Stimulated activated CD8-positive, alpha-beta memory T cell treated with anti-CD3 and anti-CD28 coated beads, Interleukin-15, amount 100 ng/mL, for 1 hour (primary cell): ENCODE results near the gene NCMAP.
"Not testable (repeated sequence)": the region's sequence is repeated elsewhere in the genome, so short reads cannot be mapped to it uniquely, and the experiment has no call there.

Experiments
- DNase-seq: peaks from one replicate; pipeline ENCODE4 v3.0.0-alpha.2; 2020; ENCODE audit warnings: low read depth

The NCMAP gene

DNA sequence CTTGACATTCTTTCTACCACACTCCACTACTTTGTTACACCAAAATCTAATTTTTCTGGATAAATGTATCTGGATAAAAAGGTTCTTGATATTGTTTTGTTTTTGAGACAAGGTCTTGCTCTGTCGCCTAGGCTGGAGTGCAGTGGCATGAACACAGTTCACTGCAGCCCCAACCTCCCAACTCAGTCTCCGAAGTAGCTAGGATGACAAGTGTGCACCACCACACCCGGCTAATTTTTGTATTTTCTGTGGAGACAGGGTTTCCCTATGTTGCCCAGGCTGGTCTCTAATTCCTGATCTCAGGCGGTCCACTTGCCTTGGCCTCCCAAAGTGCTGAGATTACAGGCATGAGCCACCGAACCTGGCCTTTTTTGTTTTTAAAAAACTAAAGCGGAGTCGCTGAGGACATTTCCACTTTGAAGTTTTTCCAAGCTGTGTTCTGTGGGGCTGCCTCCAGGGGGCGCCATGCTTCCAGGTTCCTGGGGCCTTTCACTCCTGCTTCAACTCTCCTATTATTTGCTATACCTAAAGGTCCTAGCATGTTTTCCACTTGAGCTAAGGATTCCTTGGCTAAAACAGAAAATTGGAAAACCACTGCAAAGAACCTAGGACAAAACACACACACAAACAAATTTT is 14.1 kb upstream of the NCMAP start:
- no peak for DNase-seq

DNA sequence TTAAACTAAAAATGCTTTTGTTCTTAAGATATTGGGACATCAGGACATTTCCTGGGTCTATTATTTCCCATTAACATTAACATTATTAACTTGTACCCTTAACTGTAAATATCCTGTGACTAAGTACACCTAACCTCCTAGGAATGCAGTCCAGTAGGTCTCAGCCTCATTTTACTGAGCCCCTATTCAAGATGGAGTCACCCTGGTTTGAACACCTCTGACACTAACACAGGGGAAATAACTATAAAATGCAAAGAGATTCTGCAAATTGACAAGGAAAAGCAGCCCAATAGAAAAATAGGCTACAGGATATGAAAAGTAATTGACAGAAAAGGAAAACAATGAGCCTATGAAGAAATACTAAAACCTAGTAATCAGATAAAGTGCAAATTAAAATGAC is 11.6 kb upstream of the NCMAP start:
- no peak for DNase-seq

DNA sequence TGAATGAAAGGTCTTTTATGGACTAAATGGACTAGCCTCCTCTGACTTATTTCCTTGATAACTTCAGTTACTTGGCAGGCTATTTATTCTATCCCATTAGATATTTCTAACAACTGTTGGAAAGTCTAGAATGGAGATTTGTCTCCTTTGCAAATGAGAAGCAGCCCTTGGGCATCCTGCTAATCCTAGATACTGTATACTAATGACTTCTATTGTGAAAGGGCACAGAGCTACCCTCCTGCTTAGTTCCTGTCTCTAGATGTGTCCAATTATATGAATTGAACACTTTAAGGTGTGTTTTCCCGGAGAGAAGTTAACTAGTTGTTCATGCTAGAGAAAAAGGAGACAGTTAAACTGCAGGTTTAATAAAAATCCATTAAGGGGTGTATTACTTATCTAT is 10.2 kb upstream of the NCMAP start:
- no peak for DNase-seq

DNA sequence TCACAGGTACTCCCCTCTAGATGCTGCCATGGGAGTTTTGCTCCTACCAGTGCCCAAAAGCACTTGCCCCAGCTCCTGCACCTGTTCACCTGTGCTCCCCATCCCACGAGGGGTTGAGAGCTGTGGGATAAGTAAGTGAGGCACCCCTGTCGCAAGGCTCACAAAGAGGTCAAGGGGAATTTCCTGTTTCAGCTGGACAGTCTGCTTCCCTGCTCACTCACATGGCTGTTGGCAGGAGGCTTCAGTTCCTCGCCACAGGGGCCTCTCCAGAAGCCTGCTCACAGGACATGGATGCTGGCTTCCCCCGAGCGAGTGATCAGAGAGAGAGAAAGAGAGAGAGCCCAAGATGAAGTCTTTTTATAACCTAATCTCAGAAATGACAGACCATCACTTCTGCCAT is 8.7 kb upstream of the NCMAP start:
- DNase-seq = no peak

DNA sequence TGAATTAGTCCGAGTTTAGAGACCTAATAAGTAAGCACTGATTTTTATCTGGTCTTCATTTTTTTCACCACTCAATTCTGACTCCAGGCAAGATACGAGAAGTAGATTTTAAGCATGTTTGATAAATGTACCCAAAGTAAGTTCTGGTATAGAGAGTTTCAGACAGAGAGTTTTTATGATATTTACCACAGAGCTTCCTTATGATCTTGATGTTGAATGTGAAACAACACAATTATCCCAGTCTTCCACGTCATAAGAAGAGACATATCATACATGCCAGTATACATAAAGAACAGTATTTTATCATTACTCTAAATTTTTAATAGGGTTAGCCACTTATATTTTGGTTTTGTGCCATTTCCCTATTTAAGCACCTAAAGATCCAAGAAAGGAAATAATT is 7.8 kb upstream of the NCMAP start:
- DNase-seq = no peak

DNA sequence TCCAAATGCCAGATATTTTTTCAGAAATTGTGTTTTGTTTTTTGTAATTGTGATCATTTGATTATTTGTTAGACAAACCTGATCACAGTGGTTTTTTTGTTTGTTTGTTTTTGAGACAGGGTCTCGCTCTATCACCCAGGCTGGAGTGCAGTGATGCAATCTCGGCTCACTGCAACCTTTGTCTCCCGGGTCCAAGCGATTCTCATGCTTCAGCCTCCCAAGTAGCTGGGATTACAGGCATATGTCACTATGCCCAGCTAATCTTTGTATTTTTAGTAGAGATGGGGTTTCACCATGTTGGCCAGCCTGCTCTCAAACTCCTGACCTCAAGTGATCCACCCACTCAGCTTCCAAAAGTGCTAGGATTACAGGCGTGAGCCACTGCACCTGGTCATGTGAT is 6.7 kb upstream of the NCMAP start:
- DNase-seq = not testable (repeated sequence)

DNA sequence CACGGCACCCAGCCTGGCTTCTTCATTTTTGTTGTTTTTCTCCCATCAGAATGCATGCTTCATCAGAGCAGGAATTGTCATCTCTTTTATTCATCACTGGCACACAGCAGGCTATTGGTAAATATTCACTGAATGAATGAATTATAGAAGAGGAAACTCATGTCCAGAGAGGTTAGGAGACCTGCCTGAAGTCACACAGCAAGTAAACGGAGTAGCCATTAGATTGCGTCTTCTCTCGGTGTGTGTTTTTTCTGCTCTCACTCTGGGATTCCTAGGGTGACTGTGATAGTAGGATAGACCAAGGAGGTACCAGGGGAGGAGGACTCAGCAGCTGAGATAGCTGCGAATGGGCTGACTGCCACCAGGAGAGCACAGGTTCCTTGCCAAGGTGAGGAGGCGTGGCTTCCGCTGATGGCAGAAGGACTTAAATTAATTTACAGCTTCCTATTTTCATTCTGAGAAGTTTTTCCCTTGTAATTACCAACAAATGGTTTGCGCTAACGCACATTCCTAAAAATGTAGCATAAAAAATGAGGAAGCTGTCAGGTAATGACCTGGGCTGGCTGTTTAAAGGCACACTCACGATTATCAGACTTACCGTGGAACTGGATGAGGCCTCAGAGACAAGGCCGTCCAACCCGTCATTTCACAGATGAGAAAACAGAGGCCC is 4.5 kb upstream of the NCMAP start:
- no peak for DNase-seq

DNA sequence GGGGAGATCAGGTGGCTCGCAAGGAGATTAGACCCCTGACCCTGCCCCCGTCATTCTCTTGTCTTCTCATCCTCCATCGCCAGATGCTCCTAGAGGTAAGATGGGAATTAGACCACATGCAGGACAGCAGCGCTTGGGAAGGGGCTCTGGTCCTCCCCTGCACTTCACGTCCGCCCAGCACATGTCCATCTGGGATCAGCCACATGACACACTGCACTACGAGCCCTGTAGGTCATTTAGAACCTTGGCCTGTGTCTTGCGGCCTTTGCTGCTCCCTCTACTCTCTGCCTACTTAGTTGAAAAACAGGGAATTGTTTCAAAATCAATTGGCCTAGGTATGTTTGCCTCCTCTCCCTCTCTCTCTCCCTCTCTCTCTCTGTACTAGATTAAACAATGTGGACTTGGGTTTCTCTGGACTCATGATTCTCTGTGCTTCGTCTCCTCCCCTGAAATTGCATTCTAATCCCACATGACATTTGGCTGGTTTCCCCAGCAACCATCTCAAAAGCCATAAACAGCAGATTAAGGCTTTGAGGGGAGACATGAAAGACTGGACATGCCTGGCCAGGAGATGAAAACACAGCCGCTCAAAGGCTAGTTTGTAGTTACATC is 3.8 kb upstream of the NCMAP start:
- no peak for DNase-seq

DNA sequence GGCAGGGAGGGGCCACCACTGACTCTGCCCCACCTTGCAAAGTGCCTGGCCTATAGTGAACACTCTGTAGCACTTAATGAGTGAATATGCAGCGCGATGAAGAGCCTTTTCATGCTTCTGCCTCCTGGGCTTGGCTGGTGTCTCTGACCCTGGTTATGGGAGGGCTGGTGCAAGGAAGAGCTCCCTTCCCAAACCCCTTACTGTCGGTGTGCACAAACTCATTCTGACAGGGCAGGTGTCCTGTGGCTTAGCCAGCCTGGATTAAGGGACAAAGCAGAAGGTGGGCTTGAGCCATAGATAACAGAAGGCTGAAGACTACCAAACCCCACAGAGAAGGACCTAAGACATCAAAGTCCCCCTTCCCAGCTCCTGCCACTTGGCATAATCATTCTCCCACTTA is 2.0 kb upstream of the NCMAP start:
- no peak for DNase-seq

DNA sequence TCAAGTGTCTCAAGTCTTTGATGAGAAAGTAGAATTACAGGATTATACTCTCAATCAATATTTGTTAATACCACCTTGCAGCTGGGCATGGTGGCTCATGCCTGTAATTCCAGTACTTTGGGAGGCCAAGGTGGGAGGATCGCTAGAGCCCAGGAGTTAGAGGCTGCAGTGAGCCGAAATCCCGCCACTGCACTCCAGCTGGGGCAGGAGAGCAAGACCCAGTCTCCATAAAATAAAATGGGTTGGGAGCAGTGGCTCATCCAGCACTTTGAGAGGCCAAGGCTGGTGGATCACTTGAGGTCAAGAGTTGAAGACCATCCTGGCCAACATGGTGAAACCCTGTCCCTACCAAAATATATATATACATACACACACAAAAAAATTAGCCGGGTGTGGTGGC is 1.2 kb upstream of the NCMAP start:
- DNase-seq = no peak

DNA sequence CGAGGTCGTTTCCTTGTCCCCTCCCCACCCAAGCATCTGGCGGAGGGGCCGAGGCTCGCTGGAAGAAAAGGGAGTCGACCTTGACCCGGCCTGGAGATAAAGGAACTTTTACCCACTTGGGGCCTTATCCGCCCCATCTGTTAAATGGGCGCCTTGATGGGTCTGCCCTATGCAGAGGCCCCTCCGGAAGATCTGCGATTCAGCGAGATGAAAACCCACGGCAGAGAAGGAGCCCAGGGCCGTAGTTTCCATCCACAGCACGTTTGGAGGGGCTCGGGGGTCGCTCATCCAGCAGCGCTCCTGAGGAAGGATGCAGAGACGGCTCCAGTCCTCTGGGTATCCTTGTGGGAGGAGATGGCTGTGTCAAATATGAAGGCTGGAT is 518 bp downstream of the NCMAP start:
- DNase-seq = no peak

DNA sequence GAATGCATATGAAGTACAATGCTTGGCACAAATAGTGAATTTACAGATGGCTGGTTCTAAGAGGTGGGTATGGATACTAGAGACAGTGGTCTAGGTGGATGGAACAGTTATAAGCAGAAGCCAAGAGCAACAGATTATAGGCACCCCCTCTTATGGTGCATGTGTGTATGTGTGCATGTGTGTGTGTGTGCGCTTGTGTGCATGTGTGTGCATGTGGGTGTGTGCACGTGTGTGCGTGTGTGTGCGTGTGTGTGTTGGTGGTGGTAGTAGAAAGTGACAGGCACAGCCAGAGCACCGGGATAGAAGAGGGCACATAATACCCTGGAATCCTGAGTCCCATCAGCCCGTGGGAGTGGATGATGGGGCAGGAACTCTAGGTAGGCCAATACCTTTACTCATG is 1.3 kb downstream of the NCMAP start:
- no peak for DNase-seq

DNA sequence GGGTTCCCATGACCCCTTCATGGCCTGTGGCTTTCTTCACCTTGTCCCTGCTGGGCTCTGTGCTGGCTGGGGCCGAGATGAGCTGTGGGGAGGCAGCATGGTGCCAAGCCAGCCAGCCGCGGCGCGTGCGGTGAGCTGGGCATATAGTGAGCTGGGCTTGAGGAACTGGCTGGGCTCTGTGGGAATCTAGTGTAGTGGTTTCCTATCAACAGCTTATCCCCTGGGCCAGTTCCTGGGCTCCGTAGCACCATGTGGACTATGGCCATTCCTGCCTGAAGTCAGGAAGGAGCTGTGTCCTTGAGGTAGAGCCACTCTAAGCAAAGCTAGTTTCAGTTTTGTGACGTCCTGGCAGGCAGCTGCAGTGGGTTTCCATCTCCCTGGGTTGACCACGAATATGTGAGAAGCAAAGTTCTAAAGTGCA is 1.8 kb downstream of the NCMAP start:
- no peak for DNase-seq

DNA sequence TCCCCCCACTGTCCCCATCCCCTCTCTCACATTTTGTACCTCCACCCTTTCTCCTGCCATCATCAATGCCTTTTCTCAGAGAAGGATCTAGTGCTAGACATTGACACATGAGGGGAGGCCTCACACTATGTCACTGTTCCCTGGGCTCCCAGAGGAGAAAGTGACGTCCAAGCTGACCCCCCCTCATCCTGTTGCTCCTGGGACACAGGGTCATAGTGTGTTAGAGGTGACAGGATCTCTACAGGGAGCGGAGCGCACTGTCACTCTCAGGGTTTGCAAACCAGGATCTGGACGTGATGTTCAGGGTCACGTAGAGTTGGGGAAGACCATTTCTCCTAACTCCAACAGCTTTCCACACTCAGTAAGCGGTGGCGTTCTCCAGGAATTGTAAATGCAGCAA is 2.6 kb downstream of the NCMAP start:
- DNase-seq = no peak

DNA sequence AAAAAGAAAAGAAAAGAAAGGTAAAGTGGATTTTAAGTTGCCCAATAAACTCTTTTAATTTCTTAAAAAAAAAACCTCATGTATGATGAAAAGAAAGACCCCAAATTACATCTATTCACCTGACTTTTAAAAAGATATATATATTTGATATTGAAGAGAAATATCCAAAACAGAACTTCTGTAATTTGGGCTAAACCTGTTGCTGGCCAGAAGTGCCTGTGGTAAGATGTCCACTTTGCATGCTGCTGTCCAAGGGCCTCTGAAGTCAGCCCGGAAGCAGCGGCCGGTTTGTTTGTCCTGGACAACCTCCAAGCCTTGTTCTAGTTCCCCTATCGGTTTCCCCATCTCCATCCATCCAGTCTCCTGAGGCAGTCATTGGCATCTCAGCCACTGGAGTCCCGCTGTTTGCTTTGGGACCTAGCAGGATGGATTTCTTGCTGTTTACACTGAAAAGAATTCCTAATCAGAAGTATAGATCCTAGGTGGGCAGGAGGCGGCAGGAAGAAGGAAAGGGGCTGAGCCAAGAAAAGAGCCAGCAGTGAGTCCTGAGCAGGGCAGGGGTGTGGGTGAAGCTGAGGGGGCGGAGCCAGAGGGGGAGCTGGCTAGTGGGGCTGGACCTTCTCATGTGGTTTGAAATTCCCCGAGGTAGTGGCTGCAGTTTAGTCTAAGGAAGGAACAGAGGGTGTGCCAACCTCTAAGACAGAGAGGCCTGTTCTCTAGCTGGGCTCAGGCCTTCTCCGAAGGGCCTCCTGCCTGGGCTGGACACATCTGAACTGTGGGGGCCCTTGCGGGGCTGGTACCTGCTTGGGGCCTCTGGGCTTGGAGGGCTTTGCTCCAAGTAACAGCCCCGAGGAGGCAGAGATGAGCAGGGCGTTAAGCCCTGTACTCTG is 3.3 kb downstream of the NCMAP start:
- DNase-seq = no peak

DNA sequence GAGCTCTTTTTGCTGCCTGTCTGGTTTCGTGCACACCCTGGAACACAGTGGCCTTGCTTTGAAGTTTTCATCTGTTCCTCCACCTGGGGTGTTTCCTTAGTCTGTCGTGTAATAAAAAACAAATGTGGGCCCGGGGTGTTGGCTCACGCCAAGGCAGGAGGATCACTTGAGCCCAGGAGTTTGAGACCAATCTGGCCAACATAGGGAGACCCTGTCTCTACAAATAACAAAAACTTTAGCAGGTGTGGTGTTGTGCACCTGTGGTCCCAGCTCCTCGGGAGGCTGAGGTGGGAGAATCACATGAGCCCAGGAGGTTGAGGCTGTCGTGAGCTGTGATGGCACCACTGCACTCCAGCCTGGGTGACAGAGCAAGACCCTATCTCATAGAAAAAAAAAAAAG is 4.5 kb downstream of the NCMAP start:
- no peak for DNase-seq

DNA sequence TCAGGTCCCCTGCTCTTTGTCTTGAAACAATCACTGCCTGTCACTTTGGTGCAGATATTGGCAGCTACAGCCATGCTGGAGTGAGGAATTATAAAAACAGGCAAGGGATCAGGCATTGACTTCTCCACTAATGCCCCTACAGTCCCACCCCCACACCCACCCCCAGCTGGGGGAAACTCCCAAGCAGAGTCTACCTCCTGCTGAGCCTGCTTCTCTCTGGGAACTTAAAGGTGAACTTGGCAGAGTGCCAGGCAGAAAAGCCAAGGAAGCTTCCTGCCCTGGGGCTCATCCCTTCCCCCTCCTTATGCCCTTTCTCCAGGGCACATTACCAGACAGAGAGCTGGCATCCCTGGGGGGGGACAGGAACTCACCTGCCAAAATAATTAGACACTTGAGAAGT is 6.7 kb downstream of the NCMAP start:
- DNase-seq = no peak

DNA sequence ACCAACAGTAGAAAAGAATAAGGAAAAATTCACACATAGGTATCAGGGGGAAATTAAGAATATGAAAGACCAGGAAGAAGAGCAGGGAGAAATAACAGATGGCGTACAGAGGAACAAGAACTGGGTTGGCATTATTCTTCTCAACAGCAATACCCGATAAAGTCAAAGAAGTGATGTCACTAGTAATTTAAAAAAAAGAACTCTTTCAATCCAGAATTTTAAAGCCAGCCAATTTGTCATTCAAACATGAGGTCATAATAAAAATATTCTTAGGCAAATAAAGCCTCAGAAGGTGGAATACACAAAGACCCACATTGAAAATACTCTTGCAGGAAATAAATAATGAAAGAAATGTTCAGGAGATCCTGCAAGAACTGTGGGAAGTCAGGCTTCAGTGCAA is 8.8 kb downstream of the NCMAP start:
- no peak for DNase-seq

DNA sequence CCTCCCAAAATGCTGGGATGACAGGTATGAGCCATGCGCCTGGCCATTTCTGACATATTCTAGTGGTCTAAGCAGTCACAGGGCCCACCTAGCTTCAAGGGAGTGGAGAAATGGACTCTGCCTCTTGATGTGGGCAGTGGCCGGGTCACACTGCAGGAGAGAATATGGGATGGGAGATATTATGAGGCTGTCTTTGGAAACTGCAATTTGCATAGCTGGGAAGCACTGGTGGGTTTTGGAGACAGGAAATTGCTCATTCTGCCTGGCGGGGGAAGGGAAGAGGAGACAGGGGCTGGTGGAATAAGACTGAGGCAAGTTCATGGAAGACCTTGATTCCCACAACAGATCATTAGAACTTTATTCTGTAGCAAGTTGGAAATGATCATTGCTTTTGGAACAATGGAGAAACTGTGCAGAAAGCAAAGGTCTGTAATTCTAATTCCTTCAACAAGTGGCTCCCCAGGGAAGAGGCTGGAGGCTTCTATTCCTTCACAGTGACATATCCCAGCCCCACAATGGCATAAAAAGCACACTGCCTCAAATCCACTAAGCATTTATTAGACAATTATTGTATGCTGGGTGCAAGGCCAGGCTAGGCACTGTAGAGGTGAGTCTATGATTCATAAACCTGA is 10.5 kb downstream of the NCMAP start:
- DNase-seq = no peak

DNA sequence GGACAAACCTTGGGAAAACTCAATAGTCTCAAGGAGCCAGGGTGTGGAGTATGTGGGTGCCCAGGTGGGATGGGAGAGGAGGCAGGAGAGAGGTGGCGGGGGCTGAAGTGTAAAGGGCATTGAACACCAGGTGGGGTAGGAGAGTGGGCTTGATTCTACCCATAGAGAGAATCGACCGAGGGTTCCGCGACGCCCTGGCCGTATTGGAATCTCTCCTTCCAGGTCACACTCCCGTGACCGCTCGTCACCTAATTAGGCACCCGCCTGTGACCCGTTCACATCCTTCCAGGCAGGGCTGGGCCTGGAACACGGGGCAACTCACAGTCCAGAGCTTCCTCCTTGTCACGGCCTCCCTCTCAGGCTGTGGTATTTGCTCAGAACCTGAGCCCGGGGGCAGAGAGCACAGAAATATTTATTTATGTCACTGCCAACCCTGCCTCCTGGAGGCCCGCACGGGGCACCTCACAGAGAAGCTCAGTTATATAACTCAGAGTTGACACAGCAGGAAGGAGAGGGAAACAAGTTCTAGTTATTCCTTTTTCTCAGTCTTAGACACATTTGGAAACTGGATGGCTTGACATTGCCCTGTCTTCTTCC is 12.0 kb downstream of the NCMAP start:
- DNase-seq = no peak

DNA sequence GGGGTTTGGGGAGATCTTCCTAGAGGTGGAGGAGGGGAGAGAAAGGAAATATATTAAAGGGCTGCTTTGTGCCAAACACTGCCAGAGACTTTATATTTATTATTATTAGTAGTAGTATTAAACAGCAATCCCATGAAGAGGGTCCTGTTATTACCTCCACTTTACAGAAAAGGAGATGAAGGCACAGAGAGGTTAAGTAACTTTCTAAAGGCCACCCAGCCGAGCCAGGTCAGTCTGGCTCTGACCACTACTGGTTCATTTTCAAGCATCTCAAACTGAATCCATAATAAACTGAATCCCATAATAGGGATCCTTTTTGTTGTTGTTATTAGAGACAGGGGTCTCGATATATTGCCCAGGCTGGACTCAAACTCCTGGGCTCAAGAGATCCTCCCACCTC is 12.6 kb downstream of the NCMAP start:
- no peak for DNase-seq
